ENCODE measurements around the gene CISD2. TPM values are rescaled to one million over a fixed set of nuclear protein-coding genes. Genes with fewer than 3 reads are reported as not detected.

CISD2 gene
- polyA plus RNA-seq, 3 donors from 2014 or later: 33.1 to 36.9 (median 34.9) TPM

GRCh38 chr4:102829803-102830202 lies 39.0 kb upstream of the CISD2 start:
- no peak overlapping the region for H3K4me3 Mint-ChIP-seq
- peaks cover 15 to 17% of the 10 kb centered on the region in 2 donors for H3K4me1 Mint-ChIP-seq
- no peak overlapping the region for H3K27ac Mint-ChIP-seq
- DNase-seq: no peak
- H3K36me3 Mint-ChIP-seq: no peaks in the 10 kb centered on the region
- H3K27me3 Mint-ChIP-seq (ENCODE audit: low read depth in 3 of 3): peaks cover 0 to 2% (median 0%) of the 10 kb centered on the region in 3 donors
- no peaks in the 10 kb centered on the region for H3K9me3 Mint-ChIP-seq

GRCh38 chr4:102832105-102832504 lies 36.7 kb upstream of the CISD2 start:
- Mint-ChIP-seq H3K4me3 (no peak overlapping the region), H3K9me3 (no peaks in the 10 kb centered on the region), H3K27ac (peak overlapping the region in 3 of 6 donors; percentile 3 to 81 (median 58)), H3K27me3 (ENCODE audit: low read depth in 3 of 3) (peaks cover 0 to 2% (median 0%) of the 10 kb centered on the region in 3 donors), H3K36me3 (peaks cover 0 to 3% (median 0%) of the 10 kb centered on the region in 3 donors), H3K4me1 (peaks cover 15 to 17% of the 10 kb centered on the region in 2 donors)
- DNase-seq: no peak

DNA sequence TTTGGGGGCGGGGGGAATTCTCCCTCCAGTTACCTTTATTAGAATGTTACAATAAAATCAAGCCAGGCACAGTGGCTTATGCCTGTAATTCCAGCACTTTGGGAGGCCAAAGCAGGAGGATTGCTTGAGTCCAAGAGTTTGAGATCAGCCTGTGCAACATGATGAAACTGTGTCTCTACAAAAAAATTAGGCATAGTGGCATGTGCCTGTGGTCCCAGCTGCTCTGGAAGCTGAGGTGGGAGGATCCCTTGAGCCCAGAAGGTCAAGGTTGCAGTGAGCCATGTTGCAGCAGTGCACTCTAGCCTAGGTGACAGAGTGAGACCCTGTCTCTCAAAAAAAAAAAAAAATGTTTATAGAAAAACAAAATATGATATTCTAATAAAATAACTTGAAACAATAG lies 36.1 kb upstream of the CISD2 start:
- Mint-ChIP-seq H3K27me3 (ENCODE audit: low read depth in 3 of 3) (peaks cover 0 to 2% (median 0%) of the 10 kb centered on the region in 3 donors), H3K4me1 (peaks cover 15 to 17% of the 10 kb centered on the region in 2 donors), H3K9me3 (no peaks in the 10 kb centered on the region), H3K27ac (peak overlapping the region in 1 of 6 donors; percentile 3), H3K4me3 (no peak overlapping the region), H3K36me3 (peaks cover 0 to 3% (median 0%) of the 10 kb centered on the region in 3 donors)
- no peak for DNase-seq

DNA sequence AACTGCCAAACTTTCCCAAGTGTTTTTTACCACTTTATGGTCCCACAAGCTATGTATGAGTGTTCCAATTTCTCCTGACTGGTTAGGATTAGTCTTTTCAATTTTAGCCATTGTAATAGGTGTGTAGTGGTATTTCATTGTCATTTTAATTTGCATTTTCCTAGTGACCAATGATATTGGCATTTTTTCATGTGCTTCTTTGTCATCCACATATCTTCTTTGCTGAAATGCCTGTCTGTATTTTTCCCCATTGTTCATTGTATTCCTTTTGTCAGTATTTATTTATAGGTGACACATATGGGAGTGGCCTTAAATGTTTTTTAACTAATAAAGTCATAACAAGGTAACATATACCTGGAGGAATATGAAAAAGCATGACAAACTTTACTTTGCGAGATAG lies 32.2 kb upstream of the CISD2 start:
- H3K4me3 Mint-ChIP-seq: no peak overlapping the region
- peaks cover 0 to 14% (median 9%) of the 10 kb centered on the region in 3 donors for H3K36me3 Mint-ChIP-seq
- peaks cover 3 to 5% of the 10 kb centered on the region in 2 donors for H3K4me1 Mint-ChIP-seq
- no peaks in the 10 kb centered on the region for H3K9me3 Mint-ChIP-seq
- H3K27ac Mint-ChIP-seq: no peak overlapping the region
- H3K27me3 Mint-ChIP-seq (ENCODE audit: low read depth in 3 of 3): no peaks in the 10 kb centered on the region
- no peak for DNase-seq

- Mint-ChIP-seq H3K27ac (peak overlapping the region in 2 of 6 donors; percentile 20 to 21), H3K9me3 (no peaks in the 10 kb centered on the region), H3K36me3 (peaks cover 0 to 13% (median 11%) of the 10 kb centered on the region in 3 donors), H3K4me3 (no peak overlapping the region), H3K4me1 (peaks cover 0 to 5% of the 10 kb centered on the region in 2 donors), H3K27me3 (ENCODE audit: low read depth in 3 of 3) (no peaks in the 10 kb centered on the region)
- DNase-seq: no peak
Measured at GRCh38 chr4:102842367-102842766, 26.4 kb upstream of the CISD2 start.

DNA sequence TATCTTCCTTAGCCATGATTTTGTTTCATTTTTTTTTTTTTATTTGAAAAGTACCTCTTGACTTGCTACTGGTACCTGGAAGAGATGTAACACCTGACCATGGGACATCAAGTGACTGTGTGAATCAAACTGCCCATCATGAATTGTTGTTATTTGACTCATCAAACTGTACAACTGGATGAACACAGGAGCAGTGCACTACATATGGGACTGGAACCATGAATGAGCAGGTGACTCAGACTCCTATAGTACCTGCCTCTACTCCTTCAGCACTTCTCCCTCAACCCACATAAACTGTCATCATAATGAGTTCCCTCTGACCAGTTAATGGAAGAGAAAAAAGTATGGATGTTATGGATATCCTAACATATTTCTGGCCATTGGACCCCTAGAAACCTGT lies 25.5 kb upstream of the CISD2 start:
- no peak for DNase-seq
- Mint-ChIP-seq H3K4me1 (peaks cover 0 to 2% of the 10 kb centered on the region in 2 donors), H3K27me3 (ENCODE audit: low read depth in 3 of 3) (no peaks in the 10 kb centered on the region), H3K27ac (no peak overlapping the region), H3K9me3 (no peaks in the 10 kb centered on the region), H3K4me3 (no peak overlapping the region), H3K36me3 (peaks cover 0 to 13% (median 11%) of the 10 kb centered on the region in 3 donors)

DNA sequence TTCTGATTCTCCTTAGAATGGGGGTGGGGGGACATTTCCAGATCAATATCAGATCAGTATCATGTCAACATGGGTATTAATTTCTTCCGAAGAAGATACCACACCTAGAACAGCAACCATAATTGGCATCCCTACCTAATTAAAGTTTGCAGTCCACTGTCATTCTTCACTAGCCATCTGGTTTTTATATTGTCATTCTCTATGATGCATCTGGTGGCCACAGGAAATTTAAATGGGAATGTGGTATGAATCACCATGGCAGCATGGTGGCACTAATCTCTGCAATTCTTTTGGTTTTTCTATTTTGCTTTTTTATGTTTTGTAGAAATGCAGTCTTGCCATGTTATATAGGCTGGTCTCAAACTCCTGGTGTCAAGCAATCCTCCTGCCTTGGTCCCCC lies 24.9 kb upstream of the CISD2 start:
- H3K4me3 Mint-ChIP-seq: no peak overlapping the region
- peaks cover 3 to 4% of the 10 kb centered on the region in 2 donors for H3K4me1 Mint-ChIP-seq
- no peaks in the 10 kb centered on the region for H3K9me3 Mint-ChIP-seq
- H3K36me3 Mint-ChIP-seq: peaks cover 0 to 12% (median 11%) of the 10 kb centered on the region in 3 donors
- H3K27ac Mint-ChIP-seq: peak overlapping the region in 1 of 6 donors; percentile 17
- no peak for DNase-seq
- H3K27me3 Mint-ChIP-seq (ENCODE audit: low read depth in 3 of 3): peaks cover 0 to 3% (median 0%) of the 10 kb centered on the region in 3 donors

DNA sequence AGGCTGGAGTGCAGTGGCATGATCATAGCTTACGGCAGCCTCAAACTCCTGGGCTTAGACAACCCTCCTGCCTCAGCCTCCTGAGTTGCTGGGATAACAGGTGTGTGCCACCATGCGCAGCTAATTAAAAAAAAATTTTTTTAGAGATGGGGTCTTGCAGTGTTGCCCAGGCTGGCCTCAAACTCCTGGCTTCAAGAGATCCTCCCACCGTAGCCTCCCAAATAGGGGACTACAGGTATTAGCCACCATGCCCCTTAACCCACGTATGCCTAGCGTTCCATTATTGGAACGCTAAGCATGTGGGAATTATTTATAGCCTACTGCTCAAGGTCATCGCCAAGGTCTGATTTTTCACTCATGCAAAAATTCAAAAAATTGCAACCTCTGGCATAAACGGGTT lies 21.1 kb upstream of the CISD2 start:
- Mint-ChIP-seq H3K4me1 (peaks cover 8 to 13% of the 10 kb centered on the region in 2 donors), H3K9me3 (no peaks in the 10 kb centered on the region)

DNA sequence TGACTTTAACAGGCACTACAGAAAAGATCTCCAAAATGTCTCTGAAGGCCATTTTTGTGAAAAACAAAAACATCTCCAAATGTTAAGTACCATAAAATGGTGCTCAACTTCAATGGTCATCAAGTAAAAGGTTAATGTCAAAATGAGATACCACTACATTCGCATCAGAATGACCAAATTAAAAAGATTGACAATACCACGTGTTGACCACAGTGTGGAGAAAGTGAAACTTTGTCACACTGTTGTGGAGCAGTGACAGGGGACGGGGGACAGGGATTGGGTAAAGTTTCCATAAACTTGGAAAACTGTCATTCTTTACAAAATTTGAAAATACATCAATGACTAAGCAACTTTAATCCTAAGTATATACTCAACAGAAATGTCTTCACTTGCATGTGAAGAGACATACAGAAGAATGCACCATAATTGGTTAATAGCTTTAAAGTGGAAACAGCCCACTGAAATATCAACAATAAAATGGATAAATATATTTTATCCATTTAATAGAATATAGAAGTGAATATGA lies 19.1 kb upstream of the CISD2 start:
- Mint-ChIP-seq H3K27me3 (ENCODE audit: low read depth in 3 of 3) (peaks cover 0 to 3% (median 0%) of the 10 kb centered on the region in 3 donors), H3K36me3 (peaks cover 0 to 3% (median 0%) of the 10 kb centered on the region in 3 donors), H3K27ac (no peak overlapping the region), H3K4me3 (no peak overlapping the region), H3K9me3 (no peaks in the 10 kb centered on the region), H3K4me1 (peaks cover 8 to 13% of the 10 kb centered on the region in 2 donors)
- DNase-seq: peak in 1 of 3 donors; percentile 11

More for the DNA sequence above, 21.1 kb upstream of the CISD2 start:
- Mint-ChIP-seq H3K27me3 (ENCODE audit: low read depth in 3 of 3) (peaks cover 0 to 3% (median 0%) of the 10 kb centered on the region in 3 donors), H3K27ac (no peak overlapping the region), H3K36me3 (peaks cover 0 to 8% (median 0%) of the 10 kb centered on the region in 3 donors), H3K4me3 (no peak overlapping the region)
- no peak for DNase-seq

DNA sequence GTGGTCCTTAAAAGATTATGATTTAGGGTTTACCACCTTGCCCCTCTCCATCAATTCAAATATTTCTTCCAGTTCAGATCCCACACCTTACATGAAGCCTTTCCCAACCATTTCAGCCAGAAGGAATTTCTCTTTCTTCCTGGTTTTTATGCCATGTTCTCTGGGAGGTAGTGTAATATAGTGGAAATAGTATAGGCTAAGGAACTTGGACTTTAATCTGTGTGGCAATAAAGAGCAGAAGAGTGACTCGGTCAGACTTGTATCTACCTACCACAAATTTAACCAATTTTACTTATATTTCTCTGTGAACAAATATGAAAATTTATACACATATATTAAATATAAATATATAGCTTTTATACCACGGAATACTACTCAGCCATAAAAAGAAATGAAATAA lies 18.4 kb upstream of the CISD2 start:
- Mint-ChIP-seq H3K27me3 (ENCODE audit: low read depth in 3 of 3) (peaks cover 0 to 3% (median 0%) of the 10 kb centered on the region in 3 donors), H3K4me3 (no peak overlapping the region), H3K9me3 (no peaks in the 10 kb centered on the region), H3K27ac (no peak overlapping the region), H3K4me1 (peaks cover 8 to 13% of the 10 kb centered on the region in 2 donors), H3K36me3 (peaks cover 0 to 3% (median 0%) of the 10 kb centered on the region in 3 donors)
- DNase-seq: no peak

GRCh38 chr4:102858828-102859464 lies 9.8 kb upstream of the CISD2 start:
- no peak for DNase-seq
- peaks cover 8 to 21% (median 21%) of the 10 kb centered on the region in 6 donors for H3K9me3 Mint-ChIP-seq

GRCh38 chr4:102860611-102861324 lies 8.0 kb upstream of the CISD2 start:
- H3K27ac Mint-ChIP-seq: no peak overlapping the region
- DNase-seq: no peak
- peaks cover 0 to 13% of the 10 kb centered on the region in 2 donors for H3K4me1 Mint-ChIP-seq
- no peaks in the 10 kb centered on the region for H3K27me3 Mint-ChIP-seq (ENCODE audit: low read depth in 3 of 3)
- H3K9me3 Mint-ChIP-seq: peaks cover 8 to 21% (median 21%) of the 10 kb centered on the region in 6 donors
- H3K36me3 Mint-ChIP-seq: peaks cover 18 to 22% (median 18%) of the 10 kb centered on the region in 3 donors
- no peak overlapping the region for H3K4me3 Mint-ChIP-seq

More at GRCh38 chr4:102858828-102859464, 9.8 kb upstream of the CISD2 start:
- H3K4me1 Mint-ChIP-seq: no peaks in the 10 kb centered on the region
- H3K27ac Mint-ChIP-seq: no peak overlapping the region
- H3K27me3 Mint-ChIP-seq (ENCODE audit: low read depth in 3 of 3): no peaks in the 10 kb centered on the region
- H3K4me3 Mint-ChIP-seq: no peak overlapping the region
- H3K36me3 Mint-ChIP-seq: peaks cover 18 to 22% (median 18%) of the 10 kb centered on the region in 3 donors

GRCh38 chr4:102862016-102862415 lies 6.8 kb upstream of the CISD2 start:
- H3K4me1 Mint-ChIP-seq: peaks cover 2 to 25% of the 10 kb centered on the region in 2 donors
- H3K27ac Mint-ChIP-seq: no peak overlapping the region
- H3K27me3 Mint-ChIP-seq (ENCODE audit: low read depth in 3 of 3): no peaks in the 10 kb centered on the region
- no peak for DNase-seq
- H3K36me3 Mint-ChIP-seq: peaks cover 18 to 22% (median 18%) of the 10 kb centered on the region in 3 donors
- H3K4me3 Mint-ChIP-seq: no peak overlapping the region
- peaks cover 8 to 21% (median 21%) of the 10 kb centered on the region in 6 donors for H3K9me3 Mint-ChIP-seq

- H3K36me3 Mint-ChIP-seq: peaks cover 18 to 22% (median 18%) of the 10 kb centered on the region in 3 donors
- no peak overlapping the region for H3K27ac Mint-ChIP-seq
- peaks cover 9 to 33% of the 10 kb centered on the region in 2 donors for H3K4me1 Mint-ChIP-seq
- no peak overlapping the region for H3K4me3 Mint-ChIP-seq
- DNase-seq: no peak
- H3K9me3 Mint-ChIP-seq: peaks cover 8 to 21% (median 20%) of the 10 kb centered on the region in 6 donors
- H3K27me3 Mint-ChIP-seq (ENCODE audit: low read depth in 3 of 3): no peaks in the 10 kb centered on the region
Measured at GRCh38 chr4:102862747-102863146, 6.0 kb upstream of the CISD2 start.
